HEK293 (cell line): ENCODE data around the gene FBXL7.

ENCODE experiments used
- CTCF ChIA-PET: fragments of 350-600 bp; formaldehyde crosslinking; extraction: SDS; loops from one replicate; lab custom pipeline; 2021; ENCODE audit warnings: antibody characterized with exemption; lab: Yijun Ruan, JAX
- POLR2A ChIA-PET: fragments of 300-600 bp; formaldehyde crosslinking; extraction: SDS; loops from one replicate; lab custom pipeline; 2020; ENCODE audit warnings: antibody characterized with exemption, inconsistent platforms; lab: Yijun Ruan, JAX
- H3K27ac ChIP-seq: fragments of 200-500 bp; sonication (Bioruptor generic); 2 replicates; pipeline ENCODE4 v1.5.1; 2014; ENCODE audit warnings: low read depth, low read length, control low read depth, inconsistent platforms; ENCODE audit errors: extremely low read depth
- H3K36me3 ChIP-seq, 2 experiments: fragments of 200-500 bp in 1 of 2; sonication (Bioruptor generic) in 1 of 2; 1 replicate in 1 of 2; 2 replicates in 1 of 2; pipeline ENCODE4 v1.5.1; 2014 to 2017; ENCODE audit warnings: inconsistent platforms in 2 of 2, low read length in 2 of 2; ENCODE audit not compliant: control insufficient read depth in 2 of 2, insufficient read depth in 1 of 2
- H3K4me1 ChIP-seq: fragments of 200-500 bp; sonication (Bioruptor generic); 2 replicates; pipeline ENCODE4 v1.5.1; 2014; ENCODE audit warnings: mild to moderate bottlenecking, low read length, inconsistent platforms; ENCODE audit not compliant: control insufficient read depth, insufficient read depth
- H3K4me3 ChIP-seq: 2 replicates; pipeline ENCODE4 v1.5.1; 2011; ENCODE audit warnings: low read depth, mild to moderate bottlenecking, control low read depth, low read length, moderate library complexity
- H3K9me3 ChIP-seq: fragments of 200-500 bp; sonication (Bioruptor generic); 2 replicates; pipeline ENCODE4 v1.5.1; 2014; ENCODE audit warnings: low read depth, low read length, inconsistent platforms; ENCODE audit not compliant: control insufficient read depth, insufficient read depth
- CTCF ChIP-seq: fragments of 450-650 bp; formaldehyde crosslinking; IDR thresholded peaks from 2 replicates; pipeline ENCODE4 v1.5.1; 2016; ENCODE audit warnings: missing biosample characterization, missing genetic modification characterization
- GLIS1 ChIP-seq: fragments of 450-650 bp; formaldehyde crosslinking; IDR thresholded peaks from 2 replicates; pipeline ENCODE4 v1.5.1; 2016; ENCODE audit warnings: missing biosample characterization, missing genetic modification characterization
- HOXD13 ChIP-seq: sonication (generic); formaldehyde crosslinking; IDR thresholded peaks from 2 replicates; pipeline ENCODE4 v1.8.0; 2022; ENCODE audit warnings: missing genetic modification reagents, borderline replicate concordance
- KLF10 ChIP-seq: fragments of 450-650 bp; IDR thresholded peaks from 2 replicates; pipeline ENCODE4 v1.5.1; 2018; ENCODE audit warnings: missing biosample characterization, mild to moderate bottlenecking, missing genetic modification characterization
- PBX3 ChIP-seq: sonication (generic); formaldehyde crosslinking; IDR thresholded peaks from 2 replicates; pipeline ENCODE4 v1.8.1; 2022; ENCODE audit warnings: mild to moderate bottlenecking, moderate library complexity, missing genetic modification reagents
- ZBTB21 ChIP-seq: fragments of 450-650 bp; formaldehyde crosslinking; IDR thresholded peaks from 2 replicates; pipeline ENCODE4 v1.5.1; 2017; ENCODE audit warnings: missing biosample characterization, missing genetic modification characterization
- ZNF132 ChIP-seq: fragments of 450-650 bp; formaldehyde crosslinking; IDR thresholded peaks from 2 replicates; pipeline ENCODE4 v1.5.1; 2017; ENCODE audit warnings: missing biosample characterization, missing genetic modification characterization, borderline replicate concordance
- ZNF174 ChIP-seq: fragments of 450-650 bp; formaldehyde crosslinking; IDR thresholded peaks from 2 replicates; pipeline ENCODE4 v1.5.0; 2017; ENCODE audit warnings: missing biosample characterization, mild to moderate bottlenecking, missing genetic modification characterization
- ZNF211 ChIP-seq: fragments of 450-650 bp; formaldehyde crosslinking; IDR thresholded peaks from 2 replicates; pipeline ENCODE4 v1.5.1; 2016; ENCODE audit warnings: low read depth, missing biosample characterization, missing genetic modification characterization
- ZNF23 ChIP-seq: fragments of 450-650 bp; formaldehyde crosslinking; IDR thresholded peaks from 2 replicates; pipeline ENCODE4 v1.5.1; 2016; ENCODE audit warnings: missing biosample characterization, missing genetic modification characterization, borderline replicate concordance
- ZNF239 ChIP-seq: fragments of 450-650 bp; formaldehyde crosslinking; IDR thresholded peaks from 2 replicates; pipeline ENCODE4 v1.5.1; 2016; ENCODE audit warnings: missing biosample characterization, missing genetic modification characterization
- ZNF24 ChIP-seq: fragments of 450-650 bp; formaldehyde crosslinking; IDR thresholded peaks from 2 replicates; pipeline ENCODE4 v1.5.1; 2016; ENCODE audit warnings: missing biosample characterization, missing genetic modification characterization
- ZNF302 ChIP-seq: fragments of 450-650 bp; formaldehyde crosslinking; IDR thresholded peaks from 2 replicates; pipeline ENCODE4 v1.5.1; 2016; ENCODE audit warnings: missing biosample characterization, missing genetic modification characterization, low read depth
- ZNF350 ChIP-seq: fragments of 450-650 bp; formaldehyde crosslinking; IDR thresholded peaks from 2 replicates; pipeline ENCODE4 v1.5.0; 2017; ENCODE audit warnings: missing biosample characterization, mild to moderate bottlenecking, missing genetic modification characterization
- ZNF585B ChIP-seq: fragments of 450-650 bp; formaldehyde crosslinking; IDR thresholded peaks from 2 replicates; pipeline ENCODE4 v1.5.1; 2016; ENCODE audit warnings: missing biosample characterization, missing genetic modification characterization
- ZNF639 ChIP-seq: fragments of 450-650 bp; formaldehyde crosslinking; IDR thresholded peaks from 2 replicates; pipeline ENCODE4 v1.5.1; 2016; ENCODE audit warnings: missing biosample characterization, missing genetic modification characterization
- ZNF645 ChIP-seq: fragments of 450-650 bp; formaldehyde crosslinking; IDR thresholded peaks from 2 replicates; pipeline ENCODE4; 2016; ENCODE audit warnings: missing biosample characterization, missing genetic modification characterization
- ZNF692 ChIP-seq: fragments of 450-650 bp; formaldehyde crosslinking; IDR thresholded peaks from 2 replicates; pipeline ENCODE4 v1.5.1; 2016; ENCODE audit warnings: missing biosample characterization, missing genetic modification characterization
- ZNF791 ChIP-seq: fragments of 450-650 bp; formaldehyde crosslinking; IDR thresholded peaks from 2 replicates; pipeline ENCODE4 v1.5.1; 2016; ENCODE audit warnings: missing biosample characterization, missing genetic modification characterization
- ZNF830 ChIP-seq: fragments of 450-650 bp; IDR thresholded peaks from 2 replicates; pipeline ENCODE4 v1.5.0; 2018; ENCODE audit warnings: missing biosample characterization, missing genetic modification characterization, low read depth, mild to moderate bottlenecking, moderate library complexity
- TF ChIP-seq, protein P1 (sequence below): fragments of 450-650 bp; formaldehyde crosslinking; IDR thresholded peaks from 2 replicates; pipeline ENCODE4 v1.5.1; 2016; ENCODE audit warnings: missing biosample characterization, missing genetic modification characterization
- TF ChIP-seq, protein P2 (sequence below): fragments of 450-650 bp; formaldehyde crosslinking; IDR thresholded peaks from 2 replicates; pipeline ENCODE4 v1.5.1; 2016; ENCODE audit warnings: missing biosample characterization, missing genetic modification characterization

Gene FBXL7

DNA sequence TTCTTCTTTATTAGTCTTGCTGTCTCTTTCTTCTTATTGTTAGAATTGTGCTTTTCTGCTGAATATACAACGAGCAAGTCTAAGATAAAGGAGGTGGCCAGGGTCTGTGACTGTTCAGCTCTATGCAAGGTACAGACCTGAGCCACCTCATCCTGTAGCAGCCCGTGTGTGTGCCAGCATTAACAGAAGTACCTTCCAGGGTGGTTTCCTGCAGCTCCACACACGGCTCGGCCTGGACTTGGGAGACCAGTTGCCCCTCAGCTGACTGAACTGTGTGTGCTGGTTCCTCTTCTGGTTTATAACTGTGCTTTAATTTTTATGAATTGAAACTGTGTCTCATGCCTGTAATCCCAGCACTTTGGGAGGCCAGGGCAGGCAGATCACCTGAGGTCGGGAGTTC lies 70.5 kb downstream of the FBXL7 start (continued):
- TF ChIP-seq ZNF24 (tag by site-specific recombination), result no peak
- no peak for TF ChIP-seq ZNF639 (tag by site-specific recombination)
- TF ChIP-seq ZBTB21 (tag by site-specific recombination), result no peak

DNA sequence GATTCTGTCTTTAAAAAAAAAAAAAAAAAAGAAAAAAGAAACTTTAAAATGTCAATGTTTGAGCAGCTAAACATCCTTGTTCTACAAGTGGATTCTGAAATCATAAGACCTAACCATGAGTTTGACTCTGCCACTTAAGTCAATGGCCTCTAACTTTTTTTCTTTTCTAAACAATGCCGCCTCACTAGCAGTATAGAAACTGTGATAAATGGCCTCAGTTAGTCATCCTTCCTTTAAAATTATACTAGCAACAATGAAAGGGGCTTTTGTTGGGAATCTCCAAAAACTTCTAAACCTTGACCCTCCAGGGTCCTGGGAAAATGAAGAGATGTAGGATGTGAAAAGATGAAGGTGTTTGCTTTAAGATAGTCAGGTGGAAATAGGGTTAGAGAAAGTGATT lies 71.1 kb downstream of the FBXL7 start:
- H3K4me1 ChIP-seq, result no peaks in the 10 kb centered on the region
- POLR2A ChIA-PET, result no interaction called here
- no peaks in the 10 kb centered on the region for H3K36me3 ChIP-seq
- CTCF ChIA-PET, result no interaction called here
- H3K4me3 ChIP-seq, result no peak overlapping the region
- no peaks in the 10 kb centered on the region for H3K9me3 ChIP-seq
- TF ChIP-seq ZNF645 (tag by site-specific recombination) (no peak), ZNF302 (tag by site-specific recombination) (no peak)
- TF ChIP-seq, all 188 proteins: peak for 0
- H3K27ac ChIP-seq, result no peak overlapping the region

GRCh38 chr5:15571618-15572017 lies 71.6 kb downstream of the FBXL7 start:
- ChIA-PET CTCF (no interaction called here), POLR2A (no interaction called here)
- H3K4me3 ChIP-seq, result no peak overlapping the region
- H3K36me3 ChIP-seq, result no peaks in the 10 kb centered on the region
- no peaks in the 10 kb centered on the region for H3K4me1 ChIP-seq
- TF ChIP-seq ZNF174, result no peak
- no peak for TF ChIP-seq ZNF211
- no peak for TF ChIP-seq ZNF350
- TF ChIP-seq PBX3 (CRISPR knock-in tag), result no peak
- no peak for TF ChIP-seq ZNF23 (tag by site-specific recombination)
- no peak for TF ChIP-seq HOXD13 (CRISPR knock-in tag)
- TF ChIP-seq, protein P1, sequence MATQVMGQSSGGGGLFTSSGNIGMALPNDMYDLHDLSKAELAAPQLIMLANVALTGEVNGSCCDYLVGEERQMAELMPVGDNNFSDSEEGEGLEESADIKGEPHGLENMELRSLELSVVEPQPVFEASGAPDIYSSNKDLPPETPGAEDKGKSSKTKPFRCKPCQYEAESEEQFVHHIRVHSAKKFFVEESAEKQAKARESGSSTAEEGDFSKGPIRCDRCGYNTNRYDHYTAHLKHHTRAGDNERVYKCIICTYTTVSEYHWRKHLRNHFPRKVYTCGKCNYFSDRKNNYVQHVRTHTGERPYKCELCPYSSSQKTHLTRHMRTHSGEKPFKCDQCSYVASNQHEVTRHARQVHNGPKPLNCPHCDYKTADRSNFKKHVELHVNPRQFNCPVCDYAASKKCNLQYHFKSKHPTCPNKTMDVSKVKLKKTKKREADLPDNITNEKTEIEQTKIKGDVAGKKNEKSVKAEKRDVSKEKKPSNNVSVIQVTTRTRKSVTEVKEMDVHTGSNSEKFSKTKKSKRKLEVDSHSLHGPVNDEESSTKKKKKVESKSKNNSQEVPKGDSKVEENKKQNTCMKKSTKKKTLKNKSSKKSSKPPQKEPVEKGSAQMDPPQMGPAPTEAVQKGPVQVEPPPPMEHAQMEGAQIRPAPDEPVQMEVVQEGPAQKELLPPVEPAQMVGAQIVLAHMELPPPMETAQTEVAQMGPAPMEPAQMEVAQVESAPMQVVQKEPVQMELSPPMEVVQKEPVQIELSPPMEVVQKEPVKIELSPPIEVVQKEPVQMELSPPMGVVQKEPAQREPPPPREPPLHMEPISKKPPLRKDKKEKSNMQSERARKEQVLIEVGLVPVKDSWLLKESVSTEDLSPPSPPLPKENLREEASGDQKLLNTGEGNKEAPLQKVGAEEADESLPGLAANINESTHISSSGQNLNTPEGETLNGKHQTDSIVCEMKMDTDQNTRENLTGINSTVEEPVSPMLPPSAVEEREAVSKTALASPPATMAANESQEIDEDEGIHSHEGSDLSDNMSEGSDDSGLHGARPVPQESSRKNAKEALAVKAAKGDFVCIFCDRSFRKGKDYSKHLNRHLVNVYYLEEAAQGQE (tag by site-specific recombination), result no peak
- TF ChIP-seq ZNF585B (tag by site-specific recombination), result no peak
- no peak for TF ChIP-seq ZNF132
- TF ChIP-seq ZNF692, result no peak
- TF ChIP-seq ZNF239, result no peak
- TF ChIP-seq ZNF830 (tag by site-specific recombination), result no peak
- no peak for TF ChIP-seq KLF10 (tag by site-specific recombination)
- TF ChIP-seq ZNF791 (tag by site-specific recombination), result no peak
- TF ChIP-seq GLIS1 (tag by site-specific recombination), result no peak
- TF ChIP-seq, protein P2, sequence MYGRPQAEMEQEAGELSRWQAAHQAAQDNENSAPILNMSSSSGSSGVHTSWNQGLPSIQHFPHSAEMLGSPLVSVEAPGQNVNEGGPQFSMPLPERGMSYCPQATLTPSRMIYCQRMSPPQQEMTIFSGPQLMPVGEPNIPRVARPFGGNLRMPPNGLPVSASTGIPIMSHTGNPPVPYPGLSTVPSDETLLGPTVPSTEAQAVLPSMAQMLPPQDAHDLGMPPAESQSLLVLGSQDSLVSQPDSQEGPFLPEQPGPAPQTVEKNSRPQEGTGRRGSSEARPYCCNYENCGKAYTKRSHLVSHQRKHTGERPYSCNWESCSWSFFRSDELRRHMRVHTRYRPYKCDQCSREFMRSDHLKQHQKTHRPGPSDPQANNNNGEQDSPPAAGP (tag by site-specific recombination), result no peak
- TF ChIP-seq CTCF (tag by site-specific recombination), result no peak
- H3K9me3 ChIP-seq, result no peaks in the 10 kb centered on the region
- no peak overlapping the region for H3K27ac ChIP-seq
